Measurements from ENCODE around the gene CIB4. TPM values are rescaled to one million over a fixed set of nuclear protein-coding genes. Genes with fewer than 3 reads are reported as not detected.

Gene CIB4
- total RNA-seq, 1 donor from 2014 or later, result not detected

DNA sequence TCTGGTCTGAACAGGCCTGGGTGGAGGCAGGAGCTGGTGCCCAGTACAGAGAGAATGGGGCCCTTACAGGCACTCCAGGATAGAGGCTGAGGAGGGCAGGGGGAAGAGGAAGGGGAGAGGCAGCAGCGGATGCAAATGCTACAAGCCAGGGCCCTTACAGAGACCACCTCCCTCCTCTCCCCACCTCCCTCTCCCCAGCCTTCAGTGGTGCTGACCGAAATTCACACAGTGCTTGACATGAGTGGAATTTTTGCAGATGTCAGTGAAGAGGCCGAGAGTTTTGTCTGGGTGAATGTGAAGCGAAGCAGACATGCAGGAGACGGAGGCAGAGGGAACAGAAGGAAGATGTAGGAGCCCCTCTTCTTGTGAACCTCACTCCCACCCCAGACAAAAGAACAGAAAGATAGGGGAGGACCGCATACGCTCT lies 31.9 kb downstream of the CIB4 start:
- no peak for DNase-seq (ENCODE audit: low read depth, low spot score)

DNA sequence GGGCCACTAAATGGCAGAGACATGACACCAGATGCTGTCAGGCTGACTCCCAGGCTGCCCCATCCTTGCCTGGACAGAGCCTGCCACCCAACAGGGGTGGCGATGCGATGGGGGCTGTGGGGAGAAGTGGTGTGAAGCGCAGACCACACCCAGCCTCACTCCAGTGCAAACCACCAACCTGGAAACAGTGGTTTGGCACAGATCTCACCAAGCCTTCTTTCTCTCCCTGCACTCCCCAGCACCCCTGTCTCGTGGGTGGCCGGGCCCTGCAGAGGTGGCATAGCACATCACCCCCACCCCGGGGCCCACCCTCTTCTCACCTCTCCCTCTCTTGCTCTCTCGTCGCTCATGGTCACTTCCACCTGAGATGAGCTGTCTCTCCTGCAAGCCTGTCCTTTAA lies 32.6 kb downstream of the CIB4 start:
- DNase-seq (ENCODE audit: low read depth, low spot score), result no peak

DNA sequence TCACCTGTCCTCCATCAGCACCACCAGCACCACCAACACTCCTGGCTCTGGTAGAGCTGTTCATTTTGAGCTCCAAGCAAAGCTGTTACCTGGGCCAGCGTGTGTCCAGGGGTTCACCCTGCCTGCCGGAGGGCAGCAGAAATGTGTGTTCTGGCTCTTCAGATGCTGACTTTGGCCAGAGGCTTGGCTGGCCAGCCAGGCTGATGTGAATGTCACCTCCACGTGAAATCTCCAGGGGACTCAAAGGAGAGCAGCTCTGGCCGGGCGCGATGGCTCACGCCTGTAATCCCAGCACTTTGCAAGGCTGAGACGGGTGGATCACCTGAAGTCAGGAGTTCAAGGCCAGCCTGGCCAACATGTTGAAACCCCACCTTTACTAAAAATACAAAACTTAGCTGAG lies 33.5 kb downstream of the CIB4 start:
- no peak for DNase-seq (ENCODE audit: low read depth, low spot score)

DNA sequence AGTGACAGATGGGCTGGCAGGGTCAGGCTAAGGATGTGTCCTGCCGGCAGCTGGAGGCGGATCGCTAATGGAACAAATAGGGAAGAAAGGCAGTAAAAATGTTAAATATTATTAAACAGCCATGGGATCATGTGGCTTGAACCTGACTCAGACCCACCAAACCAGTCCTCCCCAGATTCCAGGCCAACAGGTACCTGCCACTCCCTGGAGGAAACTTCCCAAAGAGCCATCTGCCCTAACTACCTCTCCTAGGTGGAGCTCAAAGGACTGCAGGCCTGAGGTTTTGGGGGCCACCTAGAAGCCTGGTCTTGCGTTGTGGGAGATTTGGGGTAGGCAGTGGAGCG lies 34.3 kb downstream of the CIB4 start:
- no peak for DNase-seq (ENCODE audit: low read depth, low spot score)

DNA sequence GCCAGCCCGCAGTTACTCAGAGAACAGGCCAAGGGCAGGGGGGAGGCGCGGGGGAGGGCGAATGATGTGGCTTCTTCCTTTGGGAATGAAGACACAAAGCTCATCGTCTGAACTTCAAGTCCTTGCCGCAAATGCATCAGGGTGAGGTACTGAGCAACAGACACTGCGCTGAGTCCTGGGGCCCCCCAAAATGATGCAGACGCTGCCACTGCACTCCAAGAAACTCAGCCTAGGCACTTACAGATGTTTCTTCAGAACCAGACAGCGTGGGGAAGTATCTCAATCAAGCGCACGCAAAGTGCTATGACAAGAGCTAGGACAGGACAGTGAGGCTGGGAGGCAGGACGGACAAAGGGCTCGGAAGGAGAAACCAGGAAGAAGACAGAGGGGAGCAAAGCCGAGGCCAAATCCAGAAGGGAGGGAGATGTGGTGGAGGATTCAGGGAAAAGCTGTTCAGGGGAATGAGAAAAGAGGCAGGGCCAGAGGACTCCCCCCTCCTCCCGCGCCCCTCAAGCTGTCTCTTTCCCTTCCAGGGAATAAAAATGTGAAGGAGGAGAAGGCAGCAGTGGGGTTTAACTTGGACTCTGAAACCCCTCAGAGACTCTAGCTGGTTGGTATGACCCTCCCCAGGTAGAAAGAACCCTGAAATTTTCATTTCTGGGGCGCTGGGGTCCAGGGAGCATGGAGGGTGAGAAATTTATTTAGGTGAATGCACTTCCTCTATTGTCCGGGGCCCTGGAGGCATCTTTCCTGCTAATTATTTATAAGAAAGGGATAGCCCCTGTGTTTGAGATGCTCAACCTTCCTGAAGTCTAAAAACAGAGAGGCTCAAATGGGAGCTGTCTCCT lies 34.9 kb downstream of the CIB4 start:
- DNase-seq (ENCODE audit: low read depth, low spot score), result no peak

DNA sequence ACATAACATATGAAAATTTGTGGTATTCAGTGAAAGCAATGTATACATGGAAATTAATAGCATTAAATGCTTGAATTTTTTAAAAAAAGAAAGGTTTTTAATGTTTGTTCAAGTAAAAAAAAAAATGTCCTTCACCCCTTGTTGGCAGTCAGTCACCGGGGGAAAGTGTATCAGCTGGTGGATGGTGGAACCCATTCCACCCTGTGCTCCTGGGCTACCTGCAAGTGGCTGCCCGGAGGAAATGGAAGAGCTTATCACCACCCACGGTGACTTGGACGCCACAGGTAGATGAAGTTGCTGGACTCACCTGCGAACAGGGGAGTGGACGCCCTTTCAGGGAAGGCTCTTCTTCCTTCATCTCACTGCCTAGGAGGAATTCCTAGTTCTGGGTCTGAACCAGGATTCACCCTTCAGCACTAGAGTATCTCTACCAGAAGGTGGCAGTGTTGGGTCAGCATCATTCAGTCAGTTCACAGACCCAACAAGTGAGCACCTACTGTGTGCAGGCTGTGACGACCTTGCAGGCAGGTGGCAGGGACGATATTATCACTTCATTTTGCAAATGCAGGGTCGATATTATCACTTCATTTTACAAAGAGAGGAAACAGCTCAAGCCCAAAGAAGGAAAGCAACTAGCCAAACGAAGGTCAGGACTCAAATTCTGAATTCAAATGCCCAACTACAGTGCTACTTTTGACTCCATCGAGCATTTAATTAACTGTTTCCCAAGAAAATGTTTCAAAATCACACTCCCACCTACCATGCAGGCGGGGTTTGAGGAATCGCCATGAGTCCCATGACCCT lies 35.8 kb downstream of the CIB4 start:
- DNase-seq (ENCODE audit: low read depth, low spot score), result peak; percentile 8

DNA sequence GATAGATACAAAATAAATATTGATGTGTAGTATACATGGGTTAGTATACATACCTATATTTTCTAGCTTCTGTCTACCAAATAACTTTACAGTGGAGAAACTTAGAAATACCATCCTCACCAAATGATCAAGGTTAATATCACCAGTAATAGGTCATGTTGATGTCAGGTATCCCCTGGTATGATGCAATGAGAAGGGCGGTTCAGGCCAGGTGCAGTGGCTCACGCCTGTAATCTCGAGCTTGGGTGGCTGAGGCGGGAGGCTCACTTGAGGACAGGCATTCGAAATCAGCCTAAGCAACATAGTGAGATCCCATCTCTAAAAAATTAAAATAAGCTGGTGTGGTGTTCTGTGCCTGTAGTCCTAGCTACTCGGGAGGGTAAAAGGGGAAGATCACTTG lies 38.6 kb downstream of the CIB4 start:
- no peak for DNase-seq (ENCODE audit: low read depth, low spot score)

DNA sequence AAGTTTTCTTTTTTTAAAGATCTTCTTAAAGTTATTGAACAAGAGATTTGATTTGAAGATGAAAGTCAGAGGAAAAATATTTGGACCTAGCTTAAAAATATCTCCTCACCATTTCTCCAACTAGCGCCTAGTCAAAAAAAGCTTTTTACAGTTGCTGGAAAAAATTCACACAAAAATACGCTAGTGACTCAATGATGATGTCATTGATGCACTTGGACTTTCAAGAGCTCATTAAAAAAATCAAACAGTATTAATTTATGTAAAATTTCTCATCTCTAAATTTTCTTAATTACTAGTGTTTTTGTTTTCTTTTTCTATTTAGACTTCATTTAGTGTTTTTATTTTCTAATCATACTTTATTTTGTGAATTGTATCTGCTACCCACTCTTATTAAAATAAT lies 41.8 kb downstream of the CIB4 start:
- no peak for DNase-seq (ENCODE audit: low read depth, low spot score)

DNA sequence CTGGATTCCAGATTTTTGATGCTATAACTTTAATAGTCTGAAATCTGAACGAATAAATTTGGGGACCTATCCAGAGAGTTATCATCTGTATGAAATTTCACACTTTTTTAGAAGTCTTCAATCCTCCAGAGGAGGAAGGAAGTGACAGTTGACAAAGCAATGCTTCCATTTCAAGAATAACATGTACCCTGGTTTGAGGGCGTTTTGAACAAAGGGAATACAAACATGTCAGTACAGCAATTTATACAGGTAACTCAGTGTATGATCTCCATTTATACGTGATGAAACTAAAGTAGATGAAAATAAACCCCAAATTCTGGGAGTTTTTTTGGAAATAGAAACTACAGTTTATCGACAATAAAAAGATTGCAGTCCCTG lies 42.2 kb downstream of the CIB4 start:
- no peak for DNase-seq (ENCODE audit: low read depth, low spot score)

DNA sequence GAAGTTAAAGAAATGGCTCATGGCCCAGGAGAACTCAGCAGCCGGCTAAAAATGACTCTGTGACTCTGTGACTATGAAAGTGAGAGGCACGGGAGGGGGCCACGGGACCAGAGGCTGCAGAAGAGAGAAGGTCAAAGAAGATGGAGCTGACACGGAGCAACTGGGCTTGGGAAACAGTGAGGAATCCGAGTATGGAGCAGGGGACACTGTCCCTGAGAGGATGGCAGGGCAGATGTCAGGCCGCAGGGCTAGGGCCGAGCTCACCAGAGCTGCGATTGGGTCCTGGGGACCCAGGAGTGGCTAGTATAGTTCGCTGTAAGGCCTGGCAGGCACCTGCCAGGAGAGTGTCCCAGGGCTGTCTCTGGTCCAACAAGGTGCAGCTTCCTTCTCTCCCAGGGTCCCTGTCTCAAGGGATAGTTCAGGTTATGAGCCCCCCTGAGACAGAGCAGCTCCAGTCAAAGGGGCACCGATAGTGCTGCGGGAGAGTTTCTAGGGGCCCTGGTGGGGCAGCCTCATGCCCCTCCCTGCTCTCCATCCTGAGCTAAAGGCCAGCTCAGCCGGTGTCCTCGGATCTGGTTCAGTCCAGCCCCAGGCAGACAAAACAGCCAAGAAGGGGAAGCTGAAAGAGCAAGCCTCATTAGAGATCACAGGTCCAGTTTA lies 42.7 kb downstream of the CIB4 start:
- DNase-seq (ENCODE audit: low read depth, low spot score), result no peak

DNA sequence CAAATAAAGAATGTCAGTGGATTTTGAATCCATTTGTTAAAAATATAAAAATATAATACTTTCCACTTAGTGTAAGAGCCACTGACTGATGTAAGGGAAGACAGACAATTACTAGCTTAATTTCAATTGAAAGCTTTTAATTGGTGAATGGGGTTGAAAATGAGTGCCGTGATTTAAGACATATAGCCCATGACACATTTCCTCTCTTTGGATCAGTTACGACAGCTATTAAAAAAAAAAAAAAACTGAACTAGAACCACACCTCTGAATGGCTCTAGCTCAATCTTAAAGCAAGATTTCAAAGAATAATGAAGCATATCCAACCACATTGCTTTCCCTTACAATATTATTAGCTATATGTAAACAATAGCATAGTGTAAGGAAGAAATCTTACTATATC lies 44.0 kb downstream of the CIB4 start:
- no peak for DNase-seq (ENCODE audit: low read depth, low spot score)

DNA sequence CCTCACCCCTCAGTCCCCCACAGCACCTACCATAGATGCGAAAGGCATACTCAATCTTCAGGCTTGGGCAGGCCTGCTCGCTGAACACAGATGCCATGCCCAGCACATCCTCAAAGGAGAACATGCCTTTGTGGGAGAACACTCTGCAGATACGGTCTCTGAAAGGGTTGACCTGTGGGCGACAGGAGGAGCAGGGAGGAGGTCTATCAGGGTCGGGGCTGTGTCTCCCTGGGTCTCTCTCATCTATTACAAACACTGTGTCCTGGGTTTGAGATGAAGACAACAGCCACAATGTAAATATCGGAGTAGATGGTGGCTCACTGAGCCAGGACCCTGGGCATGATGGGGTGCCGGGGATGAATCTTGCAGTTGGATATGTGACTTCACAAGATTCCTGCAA lies 46.0 kb downstream of the CIB4 start:
- no peak for DNase-seq (ENCODE audit: low read depth, low spot score)

DNA sequence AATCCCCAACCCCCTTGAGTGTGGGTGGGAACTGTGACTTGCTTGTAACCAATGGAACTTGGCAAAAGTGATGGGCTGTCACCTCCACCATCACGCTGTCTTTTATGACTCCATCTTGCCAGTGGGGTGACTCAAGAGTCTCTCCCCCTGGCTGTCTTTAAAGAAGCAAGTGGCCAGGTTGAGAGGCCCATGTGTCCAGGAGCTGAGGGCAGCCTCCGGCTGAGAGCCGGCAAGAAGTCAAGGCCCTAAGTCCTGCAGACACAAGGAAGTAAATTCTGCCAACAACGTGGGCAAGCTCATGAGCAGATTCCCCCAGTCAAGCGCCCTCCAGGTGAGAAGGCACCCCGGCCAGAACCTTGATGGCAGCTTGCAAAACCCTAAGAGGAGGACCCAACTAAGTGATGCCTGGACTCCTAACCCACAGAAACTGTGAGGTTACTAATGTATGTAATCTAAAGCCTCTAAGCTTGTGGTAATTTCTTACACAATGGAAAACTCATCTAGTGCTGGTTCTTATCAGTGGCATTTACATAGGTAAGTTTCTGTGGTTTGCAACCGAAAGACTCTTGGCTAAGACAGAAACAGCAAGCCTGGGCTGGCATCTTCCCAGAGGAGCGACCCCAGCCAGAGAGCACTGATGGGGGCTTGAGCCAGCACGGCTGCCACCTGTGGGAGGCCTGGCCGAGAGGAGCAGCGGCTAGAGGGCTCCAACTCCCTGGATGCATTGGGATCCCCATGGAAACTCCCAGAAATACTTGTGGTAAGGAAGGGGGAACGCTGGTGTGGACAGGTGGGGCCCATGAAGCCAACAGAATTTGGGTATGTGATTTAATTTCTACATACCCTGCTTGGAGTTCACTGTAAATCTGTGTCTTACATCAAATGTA lies 49.3 kb downstream of the CIB4 start:
- DNase-seq (ENCODE audit: low read depth, low spot score), result no peak

DNA sequence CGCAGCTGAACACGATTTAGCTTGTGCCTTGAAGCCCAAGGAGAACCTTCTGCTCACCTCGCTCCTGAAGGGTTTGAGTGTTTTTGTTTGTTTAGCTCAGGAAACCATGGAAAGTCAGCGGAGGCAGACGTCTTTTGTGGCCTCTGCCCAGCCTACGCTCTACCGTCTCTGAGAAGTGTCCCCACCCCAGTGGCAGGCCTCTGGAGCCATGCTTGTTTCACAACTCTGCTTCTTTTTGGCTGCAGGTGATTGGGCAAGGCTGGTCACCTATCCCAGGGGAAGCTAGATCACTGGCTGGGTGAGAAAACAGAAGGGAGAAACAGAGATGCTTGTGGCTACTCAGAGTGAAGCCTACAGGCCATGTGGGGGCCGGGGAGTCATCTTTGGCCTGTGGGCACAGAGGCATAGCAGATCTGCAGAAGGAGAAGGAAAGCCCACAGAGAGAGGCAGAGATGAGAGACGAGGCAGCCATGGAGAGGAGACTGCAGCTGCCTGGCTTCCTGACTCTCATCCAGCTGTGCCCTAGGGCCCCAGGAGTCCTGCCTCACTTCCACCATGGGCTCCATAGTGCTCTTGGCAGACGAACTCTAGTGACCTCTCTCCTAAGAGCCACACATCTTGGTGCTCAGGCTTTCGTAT lies 50.1 kb downstream of the CIB4 start:
- no peak for DNase-seq (ENCODE audit: low read depth, low spot score)

DNA sequence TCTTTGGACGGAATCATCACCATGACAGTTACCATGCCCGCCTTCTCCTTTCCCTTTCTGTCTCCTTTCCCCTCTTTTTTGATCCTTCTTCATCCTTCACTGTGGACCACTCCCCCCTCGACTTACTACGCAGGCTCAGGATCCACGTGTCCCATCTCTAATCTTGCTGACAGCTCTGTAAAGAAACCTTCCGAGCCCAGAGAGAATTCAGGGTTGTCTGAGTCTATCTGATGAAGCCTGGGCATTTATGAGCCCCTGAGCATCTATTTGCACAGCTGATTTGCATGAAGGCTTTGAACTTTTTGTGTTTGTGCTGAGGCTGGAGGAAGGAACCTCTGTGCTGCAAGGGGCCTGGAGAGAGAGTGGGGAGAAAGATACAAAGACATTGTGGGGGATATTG lies 50.7 kb downstream of the CIB4 start:
- DNase-seq (ENCODE audit: low read depth, low spot score), result no peak

DNA sequence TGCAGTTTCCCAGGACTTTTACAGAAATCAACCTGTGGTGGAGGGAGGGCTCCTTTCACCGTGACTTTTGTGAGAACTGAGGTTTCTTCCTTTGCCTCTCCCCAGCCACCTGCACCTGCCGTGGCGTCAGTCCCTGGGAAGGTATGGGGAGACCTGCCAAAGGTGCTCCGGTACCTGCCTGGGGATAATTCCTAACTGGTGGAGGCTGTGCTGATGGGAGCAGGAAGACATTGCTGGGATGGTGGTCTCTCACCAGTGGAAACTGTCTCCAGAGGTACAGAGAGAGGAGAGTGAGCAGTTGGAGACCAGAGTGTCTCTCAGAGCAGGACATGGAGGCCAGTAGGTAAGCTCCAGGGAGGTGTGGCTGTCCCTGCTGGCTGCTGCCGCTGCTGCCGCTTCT lies 52.6 kb downstream of the CIB4 start:
- no peak for DNase-seq (ENCODE audit: low read depth, low spot score)

DNA sequence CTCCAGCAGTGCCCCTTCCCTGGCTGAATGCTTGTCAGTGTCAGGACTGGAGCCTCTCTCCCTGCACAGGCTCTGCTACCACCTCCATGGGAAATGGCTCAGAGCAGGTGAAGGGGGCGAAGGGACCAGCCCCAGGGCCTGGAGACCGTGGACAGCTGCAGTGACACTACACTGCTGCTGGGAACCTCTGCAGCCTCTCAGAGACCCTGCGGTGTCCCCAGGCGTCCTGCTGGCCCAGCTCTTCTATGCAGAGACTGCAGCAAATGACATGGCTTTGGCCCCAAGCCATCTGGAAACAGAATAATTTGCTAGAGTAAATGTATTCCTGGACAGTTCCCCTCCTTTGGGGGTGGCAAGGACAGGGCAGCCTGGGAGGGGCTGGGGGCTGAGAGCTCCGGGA lies 53.2 kb downstream of the CIB4 start:
- DNase-seq (ENCODE audit: low read depth, low spot score), result no peak

DNA sequence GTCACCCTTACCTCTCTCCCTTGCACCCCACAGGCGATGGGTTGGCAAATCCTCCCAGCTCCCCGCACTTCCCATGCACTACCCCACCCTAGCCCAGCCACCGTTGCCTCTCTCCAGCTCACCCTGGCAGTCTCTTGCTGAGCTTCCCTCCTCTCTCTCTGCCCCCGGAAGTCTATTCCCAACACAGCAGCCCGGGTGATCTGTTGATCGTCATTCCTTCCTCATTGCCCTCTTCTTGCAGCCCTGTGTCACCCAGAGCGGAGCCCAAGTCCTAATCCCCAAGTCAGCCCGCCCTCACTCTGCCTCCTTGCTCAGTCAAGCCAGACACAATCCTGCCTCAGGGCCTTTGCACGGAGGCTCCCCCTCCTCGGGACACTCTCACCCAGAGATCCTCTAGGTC lies 55.2 kb downstream of the CIB4 start:
- no peak for DNase-seq (ENCODE audit: low read depth, low spot score)

DNA sequence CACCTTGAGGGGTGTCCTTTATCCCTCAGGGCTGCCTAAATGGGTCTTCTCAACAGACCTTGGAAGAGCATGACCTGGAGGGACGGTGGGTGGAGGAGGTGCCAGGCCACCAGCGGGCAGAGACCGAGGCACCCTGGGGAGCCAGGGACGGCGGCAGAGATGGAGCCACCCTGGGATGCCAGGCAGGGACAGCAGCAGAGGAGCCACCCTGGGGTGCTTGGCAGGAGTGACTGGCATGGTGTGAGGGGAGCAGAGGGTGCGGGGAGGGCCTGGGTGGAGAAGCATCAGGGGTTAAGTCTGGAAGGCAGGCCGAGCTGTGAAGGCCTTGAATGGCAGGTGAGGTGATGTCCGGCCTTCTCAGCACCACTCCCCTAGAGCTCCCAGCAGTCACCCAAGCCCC lies 56.1 kb downstream of the CIB4 start:
- no peak for DNase-seq (ENCODE audit: low read depth, low spot score)

DNA sequence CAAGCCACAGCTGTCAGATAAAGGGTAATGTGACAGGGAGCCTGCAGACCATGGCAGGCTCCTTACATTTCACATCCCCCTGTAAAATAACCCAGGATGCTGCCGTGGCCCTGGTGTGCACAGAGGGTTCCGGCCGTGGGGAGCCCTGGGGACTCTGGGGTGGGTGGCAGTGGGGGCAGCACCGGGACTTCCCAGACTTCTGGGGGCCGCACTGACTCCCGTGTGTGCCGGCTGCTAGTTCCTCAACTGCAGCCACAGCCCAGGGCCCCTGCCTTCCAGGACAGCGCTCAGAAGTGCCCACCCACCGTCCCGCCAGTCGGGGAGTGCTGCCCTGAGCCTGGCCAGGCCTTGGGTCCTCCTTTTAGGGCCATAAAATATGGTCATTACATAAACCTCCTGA lies 56.5 kb downstream of the CIB4 start:
- DNase-seq (ENCODE audit: low read depth, low spot score), result no peak

DNA sequence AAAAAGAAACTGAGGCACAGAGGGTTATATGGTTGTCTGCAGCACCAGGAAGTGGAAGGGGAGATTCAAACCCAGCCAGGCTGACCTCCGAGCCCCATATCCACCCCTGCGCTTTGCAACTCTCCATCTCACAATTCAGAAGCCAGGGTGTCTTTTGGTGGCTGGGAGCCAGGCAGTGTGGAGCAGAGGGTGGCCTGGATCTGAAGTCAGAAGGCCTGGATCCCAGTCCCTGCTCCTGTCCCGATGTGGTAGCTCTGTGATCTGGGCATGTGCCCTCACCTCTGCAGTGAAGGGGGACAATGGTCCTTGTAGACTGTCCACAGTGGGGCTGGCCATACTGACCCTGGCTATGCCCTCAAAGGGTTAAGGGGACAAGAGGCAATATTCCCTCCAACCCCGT lies 57.0 kb downstream of the CIB4 start:
- no peak for DNase-seq (ENCODE audit: low read depth, low spot score)

Data from pulmonary artery endothelial cell (primary cell).